CD4-positive, alpha-beta memory T cell (primary cell): ENCODE results near the gene CA7. TPM values are rescaled to one million over a fixed set of nuclear protein-coding genes. Genes with fewer than 3 reads are reported as not detected.

ENCODE experiments used
- CTCF ChIA-PET: fragments of 350-600 bp; sonication (Branson Sonifier 250); formaldehyde crosslinking; loops from one replicate; lab custom pipeline; 2021; ENCODE audit warnings: inconsistent platforms; ENCODE audit not compliant: partially characterized antibody; lab: Charles Lee
- POLR2A ChIA-PET: fragments of 350-600 bp; sonication (Branson Sonifier 250); formaldehyde crosslinking; loops from one replicate; lab custom pipeline; 2021; ENCODE audit not compliant: partially characterized antibody; lab: Charles Lee
- DNase-seq, 5 donors: peaks; one replicate each; pipeline versions ENCODE4 v3.0.0 to v3.0.0-alpha.2; 2020 to 2022; ENCODE audit warnings: mixed read lengths in 1 of 5
- H3K27ac ChIP-seq: one replicate; pipeline ENCODE4 v1.7.0; 2013; ENCODE audit warnings: low read depth, low read length
- H3K27me3 ChIP-seq: 2 replicates; pipeline ENCODE4 v1.7.0; 2013; ENCODE audit warnings: mild to moderate bottlenecking, low read length, moderate library complexity; ENCODE audit not compliant: insufficient read depth
- H3K36me3 ChIP-seq: 2 replicates; pipeline ENCODE4 v1.7.0; 2013; ENCODE audit warnings: mild to moderate bottlenecking, low read length, moderate library complexity; ENCODE audit not compliant: insufficient read depth
- H3K4me1 ChIP-seq: 2 replicates; pipeline ENCODE4 v1.7.0; 2013; ENCODE audit warnings: mild to moderate bottlenecking, low read length, moderate library complexity; ENCODE audit not compliant: insufficient read depth
- H3K4me3 ChIP-seq, 2 donors: one replicate each; pipeline ENCODE4 v1.7.0; 2013; ENCODE audit warnings: low read length in 2 of 2, mild to moderate bottlenecking in 1 of 2
- H3K9me3 ChIP-seq, 2 donors: one replicate each; pipeline ENCODE4 v1.7.0; 2013; ENCODE audit warnings: low read length in 2 of 2, control low read depth in 1 of 2; ENCODE audit not compliant: control insufficient read depth in 1 of 2
- H3K27ac Mint-ChIP-seq, 7 donors: one replicate each; pipeline ENCODE4 v1.8.0; 2020 to 2021; ENCODE audit warnings: mixed read lengths in 7 of 7, mild to moderate bottlenecking in 6 of 7, inconsistent platforms in 3 of 7, moderate library complexity in 3 of 7
- H3K27me3 Mint-ChIP-seq, 2 donors: one replicate each; pipeline ENCODE4 v1.8.0; 2020 to 2021; ENCODE audit warnings: mixed read lengths in 2 of 2
- H3K36me3 Mint-ChIP-seq, 2 donors: one replicate each; pipeline ENCODE4 v1.8.0; 2020 to 2021; ENCODE audit warnings: mixed read lengths in 2 of 2, inconsistent platforms in 1 of 2, mild to moderate bottlenecking in 1 of 2
- H3K4me1 Mint-ChIP-seq, 4 donors: one replicate each; pipeline ENCODE4 v1.8.0; 2020 to 2021; ENCODE audit warnings: mixed read lengths in 4 of 4, mild to moderate bottlenecking in 1 of 4
- H3K4me3 Mint-ChIP-seq, 8 donors: one replicate each; pipeline ENCODE4 v1.8.0; 2020 to 2021; ENCODE audit warnings: mixed read lengths in 8 of 8, mild to moderate bottlenecking in 7 of 8, moderate library complexity in 6 of 8, inconsistent platforms in 3 of 8
- H3K9me3 Mint-ChIP-seq, 8 donors: one replicate each; pipeline ENCODE4 v1.8.0; 2020 to 2021; ENCODE audit warnings: mixed read lengths in 8 of 8, mild to moderate bottlenecking in 5 of 8, inconsistent platforms in 3 of 8, moderate library complexity in 1 of 8
- intact Hi-C: fragments of 100-400 bp; cut with micrococcal nuclease; formaldehyde crosslinking; loops from one replicate; pipeline ENCODE4 v1.15.1; 2023
- polyA plus RNA-seq, 2 donors: library from polyadenylated mRNA; unstranded; fragments of 300-500 nt; fragmentation: Illumina TruSeq; gene quantifications; one replicate each; pipeline ENCODE4 v1.2.3, GENCODE V29; 2021
- total RNA-seq, 2 experiments: library from RNA; stranded (reverse); gene quantifications; one replicate each; pipeline ENCODE4 v1.2.3, GENCODE V29; 2021

Gene CA7
- total and polyA plus RNA-seq, 4 experiments from 2014 or later, result not detected

DNA sequence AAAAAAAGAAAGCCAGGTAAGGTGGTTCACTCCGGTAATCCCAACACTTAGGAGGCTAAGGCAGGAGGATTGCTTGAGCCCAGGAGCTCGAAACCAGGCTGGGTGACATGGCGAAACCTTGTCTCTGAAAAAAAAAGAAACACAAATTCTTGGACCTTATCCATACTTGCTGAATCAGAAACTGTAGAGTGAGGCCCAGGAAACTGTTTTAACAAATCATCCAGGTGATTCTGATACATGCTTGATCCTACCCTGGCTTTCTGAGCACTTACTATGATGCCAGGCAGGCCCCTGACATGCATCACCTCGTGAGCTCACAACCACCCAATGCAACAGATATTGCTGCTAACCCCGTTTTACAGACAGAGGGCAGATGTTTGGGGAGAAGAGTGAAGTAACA is 9.5 kb upstream of the CA7 start:
- H3K27ac Mint-ChIP-seq, result no peak overlapping the region
- peaks cover 0 to 1% (median under 1%) of the 10 kb centered on the region in 4 donors for H3K4me1 Mint-ChIP-seq
- DNase-seq, result no peak
- peaks cover 7 to 10% of the 10 kb centered on the region in 2 donors for H3K27me3 Mint-ChIP-seq
- ChIA-PET POLR2A (no interaction called here), CTCF (interaction anchor here (7.3 kb wide), 1 partner anchor 32 kb away, joined by 95 read pairs; no protein-coding TSS in a partner anchor)
- Histone ChIP-seq H3K27me3 (no peaks in the 10 kb centered on the region), H3K4me1 (peaks cover 10% of the 10 kb centered on the region), H3K27ac (no peak overlapping the region), H3K36me3 (no peaks in the 10 kb centered on the region), H3K4me3 (no peak overlapping the region), H3K9me3 (no peaks in the 10 kb centered on the region)
- peaks cover 0 to 1% (median 0%) of the 10 kb centered on the region in 8 donors for H3K9me3 Mint-ChIP-seq
- H3K36me3 Mint-ChIP-seq, result no peaks in the 10 kb centered on the region
- intact Hi-C loops, result no loop called here
- no peak overlapping the region for H3K4me3 Mint-ChIP-seq

GRCh38 chr16:66840883-66841282 is 3.3 kb upstream of the CA7 start:
- Histone ChIP-seq H3K9me3 (no peaks in the 10 kb centered on the region), H3K27ac (no peak overlapping the region), H3K4me1 (no peaks in the 10 kb centered on the region), H3K4me3 (no peak overlapping the region), H3K27me3 (peaks cover 17% of the 10 kb centered on the region), H3K36me3 (no peaks in the 10 kb centered on the region)
- H3K9me3 Mint-ChIP-seq, result peaks cover 0 to under 1% (median 0%) of the 10 kb centered on the region in 8 donors
- no peak for DNase-seq
- no peak overlapping the region for H3K27ac Mint-ChIP-seq
- no peaks in the 10 kb centered on the region for H3K36me3 Mint-ChIP-seq
- POLR2A ChIA-PET, result no interaction called here
- H3K27me3 Mint-ChIP-seq, result peaks cover 31 to 32% of the 10 kb centered on the region in 2 donors
- H3K4me1 Mint-ChIP-seq, result peaks cover 2 to 10% (median 4%) of the 10 kb centered on the region in 4 donors
- CTCF ChIA-PET, result interaction anchor here (0.6 to 3.5 kb wide), 2 partner anchors 11 to 29 kb away, joined by 3 to 19 read pairs; partner anchors contain the start of gene NAE1
- intact Hi-C loops, result no loop called here
- no peak overlapping the region for H3K4me3 Mint-ChIP-seq

DNA sequence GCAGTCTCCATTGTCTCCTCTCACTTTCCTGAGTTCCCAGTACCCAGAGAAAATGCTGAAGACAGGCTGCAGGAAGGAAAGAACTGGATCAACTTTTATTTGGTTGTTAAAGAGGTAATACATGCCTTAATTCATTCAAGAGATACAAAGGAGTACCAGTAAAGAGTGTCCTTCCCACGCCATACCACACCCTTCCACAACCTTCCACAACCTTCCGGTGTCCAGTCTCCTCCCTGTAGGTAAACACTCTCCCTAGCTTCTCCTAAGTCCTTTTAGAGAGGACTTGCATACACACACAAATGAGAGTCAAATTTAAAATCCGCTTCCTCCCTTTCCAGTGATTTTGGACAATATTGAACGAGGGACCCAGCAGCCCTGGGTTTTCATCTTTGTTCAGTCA is 2.8 kb upstream of the CA7 start:
- H3K27ac Mint-ChIP-seq, result no peak overlapping the region
- peaks cover 17% of the 10 kb centered on the region for H3K27me3 ChIP-seq
- no peaks in the 10 kb centered on the region for H3K9me3 ChIP-seq
- peaks cover 35 to 36% of the 10 kb centered on the region in 2 donors for H3K27me3 Mint-ChIP-seq
- no peak overlapping the region for H3K4me3 Mint-ChIP-seq
- intact Hi-C loops, result no loop called here
- no peak overlapping the region for H3K27ac ChIP-seq
- no peaks in the 10 kb centered on the region for H3K36me3 ChIP-seq
- ChIA-PET CTCF (interaction anchor here (2.4 to 3.5 kb wide), 2 partner anchors 11 to 27 kb away, joined by 9 to 19 read pairs; partner anchors contain the start of gene NAE1), POLR2A (interaction anchor here (1.4 kb wide), 1 partner anchor 10 kb away, joined by 4 read pairs; the partner anchor contains the start of gene NAE1)
- H3K4me3 ChIP-seq, result no peak overlapping the region
- peaks cover 2 to 10% (median 8%) of the 10 kb centered on the region in 4 donors for H3K4me1 Mint-ChIP-seq
- no peaks in the 10 kb centered on the region for H3K4me1 ChIP-seq
- H3K36me3 Mint-ChIP-seq, result no peaks in the 10 kb centered on the region
- no peak for DNase-seq
- no peaks in the 10 kb centered on the region for H3K9me3 Mint-ChIP-seq

DNA sequence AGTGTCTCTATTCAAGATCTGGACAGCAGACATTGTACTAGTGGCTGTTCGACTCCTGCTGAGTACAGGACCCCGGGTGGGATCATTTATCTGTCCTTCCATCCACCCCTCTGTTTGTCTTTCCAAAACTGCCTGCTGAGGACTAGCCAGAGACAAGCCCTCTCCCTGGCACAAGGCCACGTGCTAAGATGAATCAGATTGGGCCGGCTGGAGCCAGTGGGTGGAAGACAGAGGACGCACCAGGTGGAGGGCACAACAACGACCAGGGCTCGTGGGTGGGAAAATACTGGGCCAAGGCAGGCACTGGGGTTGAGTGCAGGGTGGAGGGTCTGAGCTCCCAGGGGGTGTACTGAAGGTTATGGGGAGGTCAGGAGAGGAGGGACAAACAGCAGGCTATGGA is 1.4 kb upstream of the CA7 start:
- CTCF ChIA-PET, result interaction anchor here (2.4 to 3.5 kb wide), 2 partner anchors 12 to 25 kb away, joined by 9 to 19 read pairs; partner anchors contain the start of gene NAE1
- Histone ChIP-seq H3K36me3 (no peaks in the 10 kb centered on the region), H3K27ac (no peak overlapping the region), H3K4me1 (no peaks in the 10 kb centered on the region), H3K27me3 (peaks cover 17% of the 10 kb centered on the region), H3K4me3 (no peak overlapping the region), H3K9me3 (no peaks in the 10 kb centered on the region)
- POLR2A ChIA-PET, result interaction anchor here (0.9 to 1.4 kb wide), 2 partner anchors 10 to 12 kb away, joined by 3 to 4 read pairs; partner anchors contain the start of gene NAE1
- Mint-ChIP-seq H3K27ac (no peak overlapping the region), H3K27me3 (peaks cover 37 to 40% of the 10 kb centered on the region in 2 donors), H3K4me3 (no peak overlapping the region), H3K9me3 (no peaks in the 10 kb centered on the region), H3K36me3 (no peaks in the 10 kb centered on the region), H3K4me1 (peaks cover 2 to 10% (median 8%) of the 10 kb centered on the region in 4 donors)
- intact Hi-C loops, result no loop called here
- no peak for DNase-seq

DNA sequence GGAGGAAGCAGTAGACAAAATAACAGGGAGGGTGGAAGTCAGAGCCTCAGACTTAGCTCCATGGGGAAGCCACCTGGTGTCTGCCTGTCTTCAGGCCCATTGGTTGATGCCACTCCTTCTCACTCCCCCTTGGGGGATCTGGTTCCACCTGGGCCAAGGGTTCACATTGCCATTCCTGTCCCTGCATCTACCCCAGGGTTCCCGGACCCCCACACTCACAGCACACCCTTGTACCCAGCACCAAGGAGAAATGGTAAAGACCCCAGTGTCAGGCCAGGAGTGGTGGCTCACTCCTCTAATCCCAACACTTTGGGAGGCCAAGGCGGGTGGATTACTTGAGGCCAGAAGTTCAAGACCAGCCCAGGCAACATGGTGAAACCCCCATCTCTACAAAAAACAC is 1.0 kb upstream of the CA7 start:
- H3K36me3 Mint-ChIP-seq, result no peaks in the 10 kb centered on the region
- Histone ChIP-seq H3K27ac (no peak overlapping the region), H3K4me1 (no peaks in the 10 kb centered on the region), H3K9me3 (no peaks in the 10 kb centered on the region), H3K4me3 (no peak overlapping the region), H3K36me3 (no peaks in the 10 kb centered on the region), H3K27me3 (peaks cover 17% of the 10 kb centered on the region)
- H3K4me1 Mint-ChIP-seq, result peaks cover 2 to 10% (median 8%) of the 10 kb centered on the region in 4 donors
- ChIA-PET CTCF (interaction anchor here (2.4 to 3.5 kb wide), 2 partner anchors 13 to 25 kb away, joined by 9 to 19 read pairs; partner anchors contain the start of gene NAE1), POLR2A (interaction anchor here (0.9 kb wide), 1 partner anchor 10 kb away, joined by 3 read pairs; no protein-coding TSS in a partner anchor)
- peak overlapping the region in 3 of 8 donors; percentile 9 to 80 (median 76) for H3K4me3 Mint-ChIP-seq
- intact Hi-C loops, result no loop called here
- no peak for DNase-seq
- H3K9me3 Mint-ChIP-seq, result no peaks in the 10 kb centered on the region
- H3K27ac Mint-ChIP-seq, result no peak overlapping the region
- peaks cover 35 to 40% of the 10 kb centered on the region in 2 donors for H3K27me3 Mint-ChIP-seq

- Histone ChIP-seq H3K9me3 (no peaks in the 10 kb centered on the region), H3K27me3 (peaks cover 17% of the 10 kb centered on the region), H3K4me1 (no peaks in the 10 kb centered on the region), H3K27ac (no peak overlapping the region), H3K4me3 (no peak overlapping the region), H3K36me3 (no peaks in the 10 kb centered on the region)
- DNase-seq, result no peak
- Mint-ChIP-seq H3K4me3 (peak overlapping the region in 7 of 8 donors; percentile 23 to 80 (median 57)), H3K9me3 (no peaks in the 10 kb centered on the region), H3K27me3 (peaks cover 31 to 36% of the 10 kb centered on the region in 2 donors), H3K4me1 (peaks cover 2 to 10% (median 8%) of the 10 kb centered on the region in 4 donors), H3K27ac (no peak overlapping the region), H3K36me3 (no peaks in the 10 kb centered on the region)
- POLR2A ChIA-PET, result interaction anchor here (0.9 kb wide), 1 partner anchor 9 kb away, joined by 3 read pairs; no protein-coding TSS in a partner anchor
- CTCF ChIA-PET, result interaction anchor here (3.5 kb wide), 1 partner anchor 14 kb away, joined by 19 read pairs; the partner anchor contains the start of gene NAE1
- intact Hi-C loops, result no loop called here
Measured at GRCh38 chr16:66844009-66844341, 239 bp upstream of the CA7 start.

GRCh38 chr16:66845080-66845410 is 831 bp downstream of the CA7 start:
- H3K36me3 ChIP-seq, result no peaks in the 10 kb centered on the region
- intact Hi-C loops, result no loop called here
- H3K27ac ChIP-seq, result no peak overlapping the region
- no peak overlapping the region for H3K4me3 ChIP-seq
- H3K36me3 Mint-ChIP-seq, result no peaks in the 10 kb centered on the region
- no peak overlapping the region for H3K27ac Mint-ChIP-seq
- no peaks in the 10 kb centered on the region for H3K9me3 Mint-ChIP-seq
- H3K4me1 Mint-ChIP-seq, result peaks cover 2 to 10% (median 8%) of the 10 kb centered on the region in 4 donors
- ChIA-PET POLR2A (no interaction called here), CTCF (interaction anchor here (1.4 kb wide), 1 partner anchor 14 kb away, joined by 5 read pairs; the partner anchor contains the start of gene NAE1)
- DNase-seq, result no peak
- no peaks in the 10 kb centered on the region for H3K4me1 ChIP-seq
- H3K9me3 ChIP-seq, result no peaks in the 10 kb centered on the region
- H3K4me3 Mint-ChIP-seq, result peak overlapping the region in 4 of 8 donors; percentile 36 to 68 (median 46)
- H3K27me3 Mint-ChIP-seq, result peaks cover 31% of the 10 kb centered on the region in 2 donors
- H3K27me3 ChIP-seq, result peaks cover 17% of the 10 kb centered on the region
